Measurements from ENCODE around the gene C6orf62. TPM values are rescaled to one million over a fixed set of nuclear protein-coding genes. Genes with fewer than 3 reads are reported as not detected.

C6orf62 gene
- 128 and 169 TPM in 2 replicates for total RNA-seq

GRCh38 chr6:24719125-24719971, at the start of gene C6orf62:
C6orf62 (minus strand) TSS chr6:24719154; CDS start chr6:24718668, 486 bp downstream.

GRCh38 chr6:24666641-24667377, 52.1 kb downstream of the C6orf62 start, which contains the start of the genes ACOT13 and TDP2:
ACOT13 (plus strand) TSS chr6:24667077; CDS start chr6:24667264, 187 bp downstream.
TDP2 (minus strand) TSS chr6:24666899; CDS start chr6:24666862, 37 bp downstream.

Other genes starting within 250 kb of the C6orf62 start
- 0.33 and 0.46 TPM in 2 replicates for gene GPLD1, start 229.6 kb downstream of the C6orf62 start, total RNA-seq
- gene ALDH5A1, start 224.2 kb downstream of the C6orf62 start, total RNA-seq, result 1.5 and 1.9 TPM in 2 replicates
- 0.07 and 0.10 TPM in 2 replicates for gene KIAA0319, start 73.0 kb downstream of the C6orf62 start, total RNA-seq
- 28.9 and 30.4 TPM in 2 replicates for gene TDP2, start 52.3 kb downstream of the C6orf62 start, total RNA-seq
- gene ACOT13, start 52.1 kb downstream of the C6orf62 start, total RNA-seq, result 8.2 and 8.7 TPM in 2 replicates
- 6.9 and 15.3 TPM in 2 replicates for gene GMNN, start 55.8 kb upstream of the C6orf62 start, total RNA-seq
- gene ARMH2, start 79.8 kb upstream of the C6orf62 start, total RNA-seq, result not detected in 2 replicates
- 0.40 and 2.9 TPM in 2 replicates for gene RIPOR2, start 216.8 kb upstream of the C6orf62 start, total RNA-seq